T-cell (primary cell): ENCODE measurements around the gene RAP1GDS1. TPM values are rescaled to one million over a fixed set of nuclear protein-coding genes. Genes with fewer than 3 reads are reported as not detected.
"Not testable (repeated sequence)": the region's sequence is repeated elsewhere in the genome, so short reads cannot be mapped to it uniquely, and the experiment has no call there.

ENCODE experiments used
- ATAC-seq, 4 experiments: fragments of 200-7000 bp in 3 of 4; fragments of 150-1000 bp in 1 of 4; cut with Tn5 transposase; replicated peaks in 1 of 4; 1 replicate in 3 of 4; 2 replicates in 1 of 4; pipeline ENCODE4 v1.10.0; 2021; ENCODE audit warnings: moderate library complexity in 3 of 4, mild to moderate bottlenecking in 2 of 4, moderate number of reproducible peaks in 1 of 4
- CTCF ChIA-PET, 2 donors: fragments of 300-600 bp; sonication (Branson Sonifier 250); formaldehyde crosslinking; loops; one replicate each; lab custom pipeline; 2022; ENCODE audit warnings: antibody characterized with exemption in 2 of 2; lab: Charles Lee
- POLR2A ChIA-PET, 2 donors: fragments of 300-600 bp; sonication (Branson Sonifier 250); formaldehyde crosslinking; loops; one replicate each; lab custom pipeline; 2022; ENCODE audit warnings: antibody characterized with exemption in 2 of 2; lab: Charles Lee
- DNase-seq, 35 experiments: peaks; one replicate each; pipeline versions ENCODE4 v3.0.0 to v3.0.0-alpha.2; 2013 to 2023
- H3K27ac ChIP-seq: one replicate; pipeline ENCODE4 v1.5.1; 2013; ENCODE audit warnings: low read length
- H3K27me3 ChIP-seq, 2 experiments: replicated peaks in 1 of 2; 1 replicate in 1 of 2; 2 replicates in 1 of 2; pipeline versions ENCODE4 v1.6.1 to v1.7.0; 2013; ENCODE audit warnings: low read length in 1 of 2, mixed read lengths in 1 of 2; ENCODE audit not compliant: control insufficient read depth in 2 of 2, insufficient read depth in 2 of 2; ENCODE audit errors: extremely low read depth in 1 of 2
- H3K36me3 ChIP-seq, 2 donors: 1 replicate in 1 of 2; 2 replicates in 1 of 2; pipeline versions ENCODE4 v1.6.1 to v1.7.0; 2013; ENCODE audit warnings: low read length in 1 of 2; ENCODE audit not compliant: control insufficient read depth in 2 of 2, insufficient read depth in 1 of 2; ENCODE audit errors: extremely low read depth in 1 of 2
- H3K4me1 ChIP-seq, 2 experiments: 1 replicate in 1 of 2; 2 replicates in 1 of 2; pipeline versions ENCODE4 v1.6.1 to v1.7.0; 2013; ENCODE audit warnings: low read length in 2 of 2, mixed read lengths in 1 of 2; ENCODE audit not compliant: insufficient read depth in 2 of 2, control insufficient read depth in 1 of 2; ENCODE audit errors: extremely low read depth in 1 of 2
- H3K4me3 ChIP-seq, 2 donors: 1 replicate in 1 of 2; 2 replicates in 1 of 2; pipeline versions ENCODE4 v1.5.1 to v1.7.0; 2013; ENCODE audit warnings: mild to moderate bottlenecking in 2 of 2, low read length in 1 of 2, moderate library complexity in 1 of 2; ENCODE audit not compliant: control insufficient read depth in 1 of 2; ENCODE audit errors: extremely low read depth in 1 of 2
- H3K9me3 ChIP-seq: 2 replicates; pipeline ENCODE4 v1.7.0; 2013
- H3K27ac Mint-ChIP-seq, 2 donors: one replicate each; pipeline ENCODE4 v1.8.0; 2020 to 2021; ENCODE audit warnings: mild to moderate bottlenecking in 2 of 2, mixed read lengths in 2 of 2
- H3K27me3 Mint-ChIP-seq, 2 donors: one replicate each; pipeline ENCODE4 v1.8.0; 2021 to 2022; ENCODE audit warnings: mixed read lengths in 2 of 2
- H3K36me3 Mint-ChIP-seq: one replicate; pipeline ENCODE4 v1.8.0; 2021; ENCODE audit warnings: mixed read lengths
- H3K4me1 Mint-ChIP-seq, 3 donors: one replicate each; pipeline ENCODE4 v1.8.0; 2020 to 2022; ENCODE audit warnings: mixed read lengths in 3 of 3, mild to moderate bottlenecking in 1 of 3
- H3K4me3 Mint-ChIP-seq, 3 donors: one replicate each; pipeline ENCODE4 v1.8.0; 2020 to 2022; ENCODE audit warnings: mild to moderate bottlenecking in 3 of 3, mixed read lengths in 3 of 3, moderate library complexity in 3 of 3
- H3K9me3 Mint-ChIP-seq, 3 donors: one replicate each; pipeline ENCODE4 v1.8.0; 2020 to 2022; ENCODE audit warnings: mixed read lengths in 3 of 3
- WGBS: methylation state at CpG from one replicate; pipeline ENCODE4 v1.1.5; 2013; ENCODE audit warnings: missing lambda C conversion rate; ENCODE audit not compliant: insufficient coverage; 5-methylcytosine and 5-hydroxymethylcytosine counted together
- total RNA-seq, 35 experiments: library from RNA in 6 of 35; stranded (reverse) in 6 of 35; fragments of 120-200 nt in 1 of 35; gene quantifications; one replicate each; pipeline versions ENCODE4 v1.2.1 to v1.2.4 and lab custom pipeline; 2013 to 2026

The RAP1GDS1 gene
- total RNA-seq, 5 donors from 2014 or later (not counting 1 experiment from before 2014, with no cell fraction given) = 37.6 to 43.8 (median 39.7) TPM

DNA sequence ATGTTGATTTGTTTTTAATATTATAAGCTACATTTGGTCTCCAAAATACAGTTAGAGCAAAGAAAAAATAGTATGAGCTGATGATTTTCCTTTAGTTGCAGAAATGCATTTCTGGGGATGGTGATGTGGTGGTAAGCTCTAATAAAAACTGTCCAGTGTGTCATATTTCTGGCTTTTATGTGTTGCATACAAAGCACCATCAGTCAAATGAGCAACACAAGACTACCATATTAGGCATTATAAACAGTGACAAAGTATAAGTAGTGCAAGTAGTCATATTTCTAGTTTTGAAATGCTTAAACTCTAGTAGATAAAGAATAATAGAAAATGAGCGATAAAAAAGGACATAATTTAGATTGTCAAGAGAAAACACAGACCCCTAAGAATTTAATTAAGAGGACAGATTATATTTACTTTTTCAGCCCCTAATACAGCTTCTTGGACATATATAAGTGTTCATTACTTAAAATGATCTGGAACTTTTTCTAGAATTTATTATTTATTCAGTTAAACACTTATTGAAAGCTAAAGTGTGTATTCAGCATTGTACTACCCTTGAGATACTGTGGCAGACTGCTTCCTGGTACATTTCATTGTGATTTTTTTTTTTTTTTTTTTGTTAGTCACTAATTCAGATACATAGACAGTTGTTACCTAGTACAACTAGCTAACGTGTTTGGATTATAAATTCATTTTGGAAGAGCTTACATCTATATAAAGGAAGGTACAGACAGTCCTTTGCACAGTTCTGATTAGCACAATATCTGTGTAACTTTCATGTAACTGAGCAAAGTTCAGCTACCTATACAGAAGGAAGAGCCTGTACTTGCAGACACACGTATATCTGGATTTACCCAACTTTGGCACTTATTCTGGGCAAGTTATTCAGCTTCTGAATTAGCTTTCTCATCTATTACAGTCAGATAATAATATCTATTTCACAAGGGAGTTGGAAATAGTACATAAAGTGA is 22.3 kb downstream of the RAP1GDS1 start:
- H3K36me3 Mint-ChIP-seq = peaks cover 11% of the 10 kb centered on the region
- Histone ChIP-seq H3K9me3 (no peaks in the 10 kb centered on the region), H3K4me3 (no peak overlapping the region), H3K27me3 (no peaks in the 10 kb centered on the region), H3K27ac (no peak overlapping the region), H3K4me1 (no peaks in the 10 kb centered on the region), H3K36me3 (no peaks in the 10 kb centered on the region)
- H3K9me3 Mint-ChIP-seq = peaks cover 0 to 3% (median 0%) of the 10 kb centered on the region in 3 donors
- H3K27me3 Mint-ChIP-seq = no peaks in the 10 kb centered on the region
- ChIA-PET POLR2A (interaction anchor here in 1 of 2 donors (0.6 kb wide), 1 partner anchor 245 kb away, joined by 3 read pairs; no protein-coding TSS in a partner anchor), CTCF (interaction anchor here in 1 of 2 donors (0.7 to 1.0 kb wide), 3 partner anchors 12 to 23 kb away, joined by 4 to 5 read pairs (median 4); partner anchors contain the start of gene RAP1GDS1)
- no peak overlapping the region for H3K4me3 Mint-ChIP-seq
- peaks cover 30 to 52% (median 46%) of the 10 kb centered on the region in 3 donors for H3K4me1 Mint-ChIP-seq
- DNase-seq (no peak), ATAC-seq (no peak)
- H3K27ac Mint-ChIP-seq = peak overlapping the region in 1 of 2 donors; percentile 47
- no CpG with 5 or more reads among the region's 3 CpGs for WGBS

DNA sequence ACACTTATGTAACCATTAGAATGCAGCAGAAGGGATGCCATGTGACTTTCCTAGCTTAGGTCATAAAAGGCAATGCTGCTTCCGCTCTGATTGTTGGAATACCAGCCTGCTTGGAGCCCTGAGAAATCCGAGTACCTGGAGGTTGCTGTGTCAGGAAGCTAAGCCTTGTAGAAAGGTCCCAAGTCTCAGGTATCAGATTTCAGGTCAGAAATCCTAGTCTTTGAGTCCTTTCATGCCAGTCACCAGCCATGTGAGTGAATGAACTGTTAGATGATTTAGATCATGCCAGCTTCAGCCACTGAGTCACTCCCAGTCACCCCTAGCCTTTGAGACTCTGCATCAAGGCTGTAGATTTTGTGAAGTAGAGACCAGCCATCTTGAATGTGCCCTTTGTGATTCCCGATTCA is 23.5 kb downstream of the RAP1GDS1 start:
- Histone ChIP-seq H3K27me3 (no peaks in the 10 kb centered on the region), H3K4me3 (no peak overlapping the region), H3K4me1 (peaks cover 0 to 4% of the 10 kb centered on the region in 2 experiments), H3K36me3 (no peaks in the 10 kb centered on the region), H3K9me3 (no peaks in the 10 kb centered on the region), H3K27ac (no peak overlapping the region)
- Mint-ChIP-seq H3K4me1 (peaks cover 42 to 62% (median 55%) of the 10 kb centered on the region in 3 donors), H3K27ac (no peak overlapping the region), H3K9me3 (peaks cover 0 to 3% (median 0%) of the 10 kb centered on the region in 3 donors), H3K4me3 (no peak overlapping the region), H3K27me3 (no peaks in the 10 kb centered on the region), H3K36me3 (peaks cover 10% of the 10 kb centered on the region)
- DNase-seq = no peak
- CTCF ChIA-PET = interaction anchor here in 1 of 2 donors (1.0 kb wide), 1 partner anchor 11 kb away, joined by 4 read pairs; no protein-coding TSS in a partner anchor
- POLR2A ChIA-PET = interaction anchor here in 1 of 2 donors (0.6 kb wide), 1 partner anchor 79 kb away, joined by 4 read pairs; no protein-coding TSS in a partner anchor
- WGBS = 100% methylated on average over 2 of the region's 3 CpGs
- ATAC-seq = no peak

GRCh38 chr4:98285676-98286075 is 24.5 kb downstream of the RAP1GDS1 start:
- H3K27ac Mint-ChIP-seq = no peak overlapping the region
- no peak overlapping the region for H3K4me3 Mint-ChIP-seq
- Histone ChIP-seq H3K9me3 (no peaks in the 10 kb centered on the region), H3K4me3 (no peak overlapping the region), H3K4me1 (peaks cover 0 to 6% of the 10 kb centered on the region in 2 experiments), H3K27me3 (no peaks in the 10 kb centered on the region), H3K36me3 (no peaks in the 10 kb centered on the region), H3K27ac (no peak overlapping the region)
- ChIA-PET POLR2A (no interaction called here), CTCF (no interaction called here)
- no peaks in the 10 kb centered on the region for H3K27me3 Mint-ChIP-seq
- peaks cover 0 to 3% (median 0%) of the 10 kb centered on the region in 3 donors for H3K9me3 Mint-ChIP-seq
- WGBS = 86% methylated on average over 2 of the region's 3 CpGs
- peaks cover 4% of the 10 kb centered on the region for H3K36me3 Mint-ChIP-seq
- no peak for ATAC-seq
- H3K4me1 Mint-ChIP-seq = peaks cover 52 to 70% (median 66%) of the 10 kb centered on the region in 3 donors
- no peak for DNase-seq

DNA sequence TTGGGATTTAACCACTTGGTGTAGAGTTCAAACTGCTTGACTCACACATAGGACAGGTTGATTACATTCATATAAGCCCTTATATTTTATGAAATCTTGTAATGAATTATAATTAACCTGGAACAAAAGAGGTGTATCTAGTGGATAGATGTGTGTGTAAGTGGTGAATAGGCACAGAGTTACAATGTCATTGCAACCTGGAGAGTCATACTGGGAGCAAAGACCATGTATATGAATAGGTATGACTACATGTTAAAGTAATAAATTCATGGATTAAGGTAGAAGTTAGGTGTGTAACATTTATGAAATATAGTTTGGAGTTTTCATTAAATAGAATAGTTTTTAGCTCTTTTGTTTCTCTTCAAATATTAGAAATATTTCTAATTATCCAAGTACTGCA is 26.1 kb downstream of the RAP1GDS1 start:
- no peaks in the 10 kb centered on the region for H3K36me3 ChIP-seq
- H3K9me3 ChIP-seq = no peaks in the 10 kb centered on the region
- Mint-ChIP-seq H3K27me3 (no peaks in the 10 kb centered on the region), H3K9me3 (no peaks in the 10 kb centered on the region), H3K27ac (no peak overlapping the region), H3K36me3 (no peaks in the 10 kb centered on the region), H3K4me1 (peaks cover 56 to 63% (median 63%) of the 10 kb centered on the region in 3 donors), H3K4me3 (no peak overlapping the region)
- H3K27me3 ChIP-seq = no peaks in the 10 kb centered on the region
- no peak overlapping the region for H3K27ac ChIP-seq
- H3K4me1 ChIP-seq = peaks cover 3 to 8% of the 10 kb centered on the region in 2 experiments
- no peak overlapping the region for H3K4me3 ChIP-seq
- DNase-seq = no peak
- no peak for ATAC-seq
- CTCF ChIA-PET = no interaction called here
- POLR2A ChIA-PET = no interaction called here

DNA sequence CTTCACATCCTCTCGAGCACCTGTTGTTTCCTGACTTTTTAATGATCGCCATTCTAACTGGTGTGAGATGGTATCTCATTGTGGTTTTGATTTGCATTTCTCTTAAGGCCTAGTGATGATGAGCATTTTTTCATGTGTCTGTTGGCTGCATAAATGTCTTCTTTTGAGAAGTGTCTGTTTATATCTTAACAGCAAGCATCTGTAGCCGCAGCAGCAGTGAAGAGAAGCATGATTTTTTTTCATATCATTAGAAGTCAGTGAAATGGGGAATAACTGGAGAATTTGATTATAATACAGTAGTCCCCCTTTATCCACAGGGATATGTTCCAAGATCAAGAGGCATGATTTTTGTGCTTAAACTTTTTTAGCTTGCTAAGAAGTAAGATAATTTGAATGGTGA is 27.5 kb downstream of the RAP1GDS1 start:
- H3K36me3 Mint-ChIP-seq, H3K4me3 ChIP-seq, H3K9me3 Mint-ChIP-seq, H3K27me3 ChIP-seq, H3K9me3 ChIP-seq, H3K36me3 ChIP-seq, H3K27me3 Mint-ChIP-seq, H3K4me1 ChIP-seq, DNase-seq, ATAC-seq, H3K27ac ChIP-seq: not testable (repeated sequence)
- Mint-ChIP-seq H3K4me1 (peaks cover 50 to 59% (median 58%) of the 10 kb centered on the region in 3 donors), H3K4me3 (peak overlapping the region; percentile 26 to 53 (median 34)), H3K27ac (peak overlapping the region; percentile 74 to 89)
- CTCF ChIA-PET = interaction anchor here in 1 of 2 donors (0.6 kb wide), 1 partner anchor 46 kb away, joined by 5 read pairs; no protein-coding TSS in a partner anchor
- no CpG with 5 or more reads among the region's 3 CpGs for WGBS
- POLR2A ChIA-PET = interaction anchor here (0.6 to 0.7 kb wide), 2 partner anchors 318 to 1188 kb away, joined by 3 to 5 read pairs; no protein-coding TSS in a partner anchor

DNA sequence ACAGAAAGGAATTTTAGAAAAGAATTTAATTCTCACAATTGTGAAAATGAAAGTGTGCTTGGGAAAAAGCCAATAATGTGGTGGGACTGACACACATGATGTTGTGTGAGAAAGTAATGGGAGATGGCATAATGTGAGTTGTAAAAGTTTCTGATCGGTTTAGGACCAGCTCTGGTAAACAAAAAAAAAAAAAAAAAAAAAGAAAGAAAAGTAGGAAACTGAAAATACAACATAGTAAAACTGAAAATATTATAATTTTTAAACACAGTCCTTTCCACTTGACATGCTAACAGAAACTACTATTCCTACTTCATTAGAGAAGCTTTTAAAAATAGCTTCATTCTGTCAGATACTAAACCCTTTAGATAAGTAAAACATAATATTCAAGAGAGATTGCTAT is 28.2 kb downstream of the RAP1GDS1 start:
- peak in 1 of 35 experiments; percentile 15 for DNase-seq
- no CpG with 5 or more reads among the region's 1 CpG for WGBS
- no peaks in the 10 kb centered on the region for H3K27me3 ChIP-seq
- POLR2A ChIA-PET = interaction anchor here in 1 of 2 donors (0.6 to 0.7 kb wide), 2 partner anchors 36 to 1188 kb away, joined by 3 to 9 read pairs; no protein-coding TSS in a partner anchor
- CTCF ChIA-PET = interaction anchor here in 1 of 2 donors (0.7 to 1.1 kb wide), 2 partner anchors 11 to 543 kb away, joined by 3 to 5 read pairs; no protein-coding TSS in a partner anchor
- peaks cover 0 to 3% of the 10 kb centered on the region in 2 donors for H3K36me3 ChIP-seq
- Mint-ChIP-seq H3K27ac (peak overlapping the region; percentile 47 to 84), H3K9me3 (no peaks in the 10 kb centered on the region), H3K4me1 (peaks cover 53 to 58% (median 57%) of the 10 kb centered on the region in 3 donors), H3K27me3 (no peaks in the 10 kb centered on the region), H3K4me3 (peak overlapping the region in 2 of 3 donors; percentile 4 to 28), H3K36me3 (peaks cover 11% of the 10 kb centered on the region)
- H3K4me3 ChIP-seq = no peak overlapping the region
- H3K9me3 ChIP-seq = no peaks in the 10 kb centered on the region
- H3K4me1 ChIP-seq = peaks cover 3 to 8% of the 10 kb centered on the region in 2 experiments
- ATAC-seq = no peak
- H3K27ac ChIP-seq = peak overlapping the region; percentile 30
